Right lobe of liver (tissue), 4 donors: ENCODE results near the gene DOCK1.

Experiments
- POLR2A ChIP-seq: fragments of 450-650 bp; IDR thresholded peaks from one replicate; pipeline ENCODE4 v1.6.1; 2017; ENCODE audit warnings: antibody characterized with exemption, mild to moderate bottlenecking
- TF ChIP-seq, protein P1 (sequence below), 4 donors: fragments of 200-600 bp in 3 of 4; fragments of 450-650 bp in 1 of 4; IDR thresholded peaks; one replicate each; pipeline versions ENCODE4 v1.5.1 to v1.8.0; 2016 to 2022; ENCODE audit warnings: antibody characterized with exemption in 4 of 4, mild to moderate bottlenecking in 2 of 4
- donor health status: DM: no; HTN: no; CAD: no.
- donor health status: DM: no; HTN: no; CAD: no.
- donor health status: DM: no; HTN: yes; CAD: no.

DNA sequence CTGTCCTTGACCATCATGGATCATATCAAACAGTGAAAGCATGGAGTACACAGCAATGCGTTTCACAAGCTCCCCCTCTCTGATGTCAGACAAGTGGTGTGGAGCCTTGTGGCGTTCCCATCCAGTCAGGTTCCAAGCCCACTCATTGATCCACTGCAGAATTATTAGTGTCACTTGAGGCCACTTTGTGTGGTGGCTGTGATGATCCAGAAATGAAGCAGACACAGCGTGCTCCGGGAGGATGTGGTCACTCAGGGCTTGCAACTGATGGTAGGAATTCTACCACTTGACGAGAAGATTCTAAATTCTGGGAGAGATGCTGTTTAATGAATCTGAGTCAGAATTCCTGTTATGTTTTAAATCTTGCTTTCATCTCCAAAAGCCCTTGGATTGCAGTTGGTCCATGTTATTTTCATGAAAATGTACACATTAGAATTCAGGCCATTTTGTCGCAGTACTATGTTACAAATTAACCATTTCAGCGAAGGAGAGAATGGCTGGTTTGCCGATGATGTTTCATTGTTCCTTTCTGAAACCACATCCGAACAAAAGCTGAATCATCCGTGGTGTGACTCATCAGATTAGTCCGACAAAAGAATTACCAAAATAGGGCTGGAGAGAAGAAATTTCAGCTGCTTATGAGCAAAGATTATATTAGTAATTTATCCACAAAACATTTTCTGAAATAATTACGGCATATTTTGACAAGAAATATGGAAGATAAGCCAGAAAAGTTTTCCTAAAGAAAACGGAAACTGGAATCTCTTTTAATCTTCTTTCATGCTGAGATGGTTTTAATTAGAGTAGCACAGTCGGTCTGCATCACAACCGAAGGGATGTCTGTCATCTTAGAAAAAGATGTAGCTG, 243.1 kb downstream of the DOCK1 start:
- TF ChIP-seq, protein P1, sequence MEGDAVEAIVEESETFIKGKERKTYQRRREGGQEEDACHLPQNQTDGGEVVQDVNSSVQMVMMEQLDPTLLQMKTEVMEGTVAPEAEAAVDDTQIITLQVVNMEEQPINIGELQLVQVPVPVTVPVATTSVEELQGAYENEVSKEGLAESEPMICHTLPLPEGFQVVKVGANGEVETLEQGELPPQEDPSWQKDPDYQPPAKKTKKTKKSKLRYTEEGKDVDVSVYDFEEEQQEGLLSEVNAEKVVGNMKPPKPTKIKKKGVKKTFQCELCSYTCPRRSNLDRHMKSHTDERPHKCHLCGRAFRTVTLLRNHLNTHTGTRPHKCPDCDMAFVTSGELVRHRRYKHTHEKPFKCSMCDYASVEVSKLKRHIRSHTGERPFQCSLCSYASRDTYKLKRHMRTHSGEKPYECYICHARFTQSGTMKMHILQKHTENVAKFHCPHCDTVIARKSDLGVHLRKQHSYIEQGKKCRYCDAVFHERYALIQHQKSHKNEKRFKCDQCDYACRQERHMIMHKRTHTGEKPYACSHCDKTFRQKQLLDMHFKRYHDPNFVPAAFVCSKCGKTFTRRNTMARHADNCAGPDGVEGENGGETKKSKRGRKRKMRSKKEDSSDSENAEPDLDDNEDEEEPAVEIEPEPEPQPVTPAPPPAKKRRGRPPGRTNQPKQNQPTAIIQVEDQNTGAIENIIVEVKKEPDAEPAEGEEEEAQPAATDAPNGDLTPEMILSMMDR (IDR thresholded peaks at IDR 0.05): no peak
- TF ChIP-seq POLR2A: no peak
